Liver (tissue), 9 donors: ENCODE measurements around the gene PARP8. TPM values are rescaled to one million over a fixed set of nuclear protein-coding genes. Genes with fewer than 3 reads are reported as not detected.
"Not testable (repeated sequence)": the region's sequence is repeated elsewhere in the genome, so short reads cannot be mapped to it uniquely, and the experiment has no call there.

Experiments
- DNase-seq: peaks from one replicate; pipeline ENCODE4 v3.0.0-alpha.2; 2017; ENCODE audit warnings: low spot score
- H3K27ac ChIP-seq, 2 donors: one replicate each; pipeline ENCODE4 v1.7.0; 2013; ENCODE audit warnings: inconsistent platforms in 2 of 2, low read length in 2 of 2, control low read depth in 1 of 2, low read depth in 1 of 2, mild to moderate bottlenecking in 1 of 2
- H3K27me3 ChIP-seq, 4 donors: one replicate each; pipeline versions ENCODE4 v1.6.1 to v1.7.0; 2013; ENCODE audit warnings: low read length in 3 of 4, inconsistent platforms in 1 of 4, mild to moderate bottlenecking in 1 of 4, moderate library complexity in 1 of 4; ENCODE audit not compliant: control insufficient read depth in 4 of 4, insufficient read depth in 4 of 4
- H3K36me3 ChIP-seq, 4 donors: one replicate each; pipeline versions ENCODE4 v1.6.1 to v1.7.0; 2013; ENCODE audit warnings: low read length in 3 of 4, mild to moderate bottlenecking in 3 of 4, low read depth in 1 of 4, moderate library complexity in 1 of 4; ENCODE audit not compliant: control insufficient read depth in 4 of 4, insufficient read depth in 3 of 4
- H3K4me1 ChIP-seq, 4 donors: one replicate each; pipeline versions ENCODE4 v1.6.1 to v1.7.0; 2013; ENCODE audit warnings: low read length in 3 of 4, mild to moderate bottlenecking in 3 of 4, moderate library complexity in 1 of 4; ENCODE audit not compliant: control insufficient read depth in 4 of 4, insufficient read depth in 4 of 4
- H3K4me3 ChIP-seq, 3 donors: one replicate each; pipeline versions ENCODE4 v1.6.1 to v1.7.0; 2013; ENCODE audit warnings: low read length in 3 of 3, control low read depth in 1 of 3, low read depth in 1 of 3, mild to moderate bottlenecking in 1 of 3
- H3K9ac ChIP-seq, 2 donors: one replicate each; pipeline ENCODE4 v1.7.0; 2013; ENCODE audit warnings: low read length in 2 of 2, mild to moderate bottlenecking in 2 of 2, moderate library complexity in 2 of 2, control low read depth in 1 of 2, low read depth in 1 of 2
- H3K9me3 ChIP-seq, 4 donors: one replicate each; pipeline versions ENCODE4 v1.6.1 to v1.7.0; 2013; ENCODE audit warnings: low read length in 3 of 4; ENCODE audit not compliant: control insufficient read depth in 4 of 4
- ATF3 ChIP-seq: IDR thresholded peaks from 2 replicates; pipeline ENCODE4 v1.6.1; 2016; ENCODE audit warnings: antibody characterized with exemption
- CTCF ChIP-seq: fragments of 150-350 bp; IDR thresholded peaks from 2 replicates; pipeline ENCODE4 v1.5.1; 2017; ENCODE audit warnings: improper control_type of control experiment, low read depth, low read length; ENCODE audit not compliant: missing input control
- EGR1 ChIP-seq, 2 donors: IDR thresholded peaks; 2 replicates each; pipeline ENCODE4 v1.6.1; 2016 to 2018; ENCODE audit warnings: antibody characterized with exemption in 2 of 2, low read depth in 2 of 2
- FOXA1 ChIP-seq: IDR thresholded peaks from 2 replicates; pipeline ENCODE4 v1.6.1; 2016; ENCODE audit warnings: antibody characterized with exemption
- FOXA2 ChIP-seq: IDR thresholded peaks from 2 replicates; pipeline ENCODE4 v1.6.1; 2016; ENCODE audit warnings: antibody characterized with exemption
- GABPA ChIP-seq, 2 donors: IDR thresholded peaks in 1 of 2; conservative IDR thresholded peaks in 1 of 2; 2 replicates each; pipeline ENCODE4 v1.6.1; 2016; ENCODE audit warnings: antibody characterized with exemption in 2 of 2, mild to moderate bottlenecking in 1 of 2, moderate library complexity in 1 of 2
- HNF4A ChIP-seq, 2 donors: conservative IDR thresholded peaks; 2 replicates each; pipeline ENCODE4 v1.6.1; 2016; ENCODE audit warnings: antibody characterized with exemption in 2 of 2, mild to moderate bottlenecking in 2 of 2
- HNF4G ChIP-seq: IDR thresholded peaks from 2 replicates; pipeline ENCODE4 v1.6.1; 2016; ENCODE audit warnings: antibody characterized with exemption
- JUND ChIP-seq, 2 donors: IDR thresholded peaks; 2 replicates each; pipeline ENCODE4 v1.6.1; 2016; ENCODE audit warnings: antibody characterized with exemption in 2 of 2
- MAX ChIP-seq: IDR thresholded peaks from 2 replicates; pipeline ENCODE4 v1.6.1; 2016; ENCODE audit warnings: antibody characterized with exemption
- NR2F2 ChIP-seq: IDR thresholded peaks from 2 replicates; pipeline ENCODE4 v1.6.1; 2016; ENCODE audit warnings: antibody characterized with exemption
- RAD21 ChIP-seq, 2 donors: IDR thresholded peaks; 2 replicates each; pipeline ENCODE4 v1.6.1; 2016; ENCODE audit warnings: antibody characterized with exemption in 2 of 2, mild to moderate bottlenecking in 2 of 2
- REST ChIP-seq: IDR thresholded peaks from 2 replicates; pipeline ENCODE4 v1.6.1; 2016; ENCODE audit warnings: antibody characterized with exemption, mild to moderate bottlenecking
- RXRA ChIP-seq, 2 donors: IDR thresholded peaks; 2 replicates each; pipeline ENCODE4 v1.6.1; 2017 to 2018; ENCODE audit warnings: antibody characterized with exemption in 2 of 2, mild to moderate bottlenecking in 1 of 2
- SP1 ChIP-seq: IDR thresholded peaks from 2 replicates; pipeline ENCODE4 v1.6.1; 2018; ENCODE audit warnings: antibody characterized with exemption, mild to moderate bottlenecking
- TAF1 ChIP-seq: conservative IDR thresholded peaks from 2 replicates; pipeline ENCODE4 v1.6.1; 2016; ENCODE audit warnings: antibody characterized with exemption, mild to moderate bottlenecking
- YY1 ChIP-seq: IDR thresholded peaks from 2 replicates; pipeline ENCODE4 v1.6.1; 2016; ENCODE audit warnings: antibody characterized with exemption, mild to moderate bottlenecking
- WGBS: extraction: QIAGEN DNeasy Blood & Tissue Kit; methylation state at CpG from one replicate; pipeline ENCODE4 v1.1.7; 2013; 5-methylcytosine and 5-hydroxymethylcytosine counted together
- polyA plus RNA-seq, 2 donors: library from polyadenylated mRNA; stranded (reverse) in 1 of 2; unstranded in 1 of 2; fragments of 200-250 nt in 1 of 2; fragments of >200 nt in 1 of 2; fragmentation: Nextera tagmentation in 1 of 2; extraction: Ambion mirVana in 1 of 2; gene quantifications; one replicate each; pipeline versions ENCODE4 v1.2.1 to v1.2.3, GENCODE V29; 2013 to 2015
- total RNA-seq, 2 donors: library from RNA; depleted of rRNA; stranded (reverse); fragments of >200 nt; gene quantifications; one replicate each; pipeline ENCODE4 v1.2.3, GENCODE V29; 2014
- TF ChIP-seq, protein P1 (sequence below): IDR thresholded peaks from 2 replicates; pipeline ENCODE4 v1.6.1; 2016; ENCODE audit warnings: antibody characterized with exemption
- donor health status: healthy.
- donor health status: healthy.
- donor health status: healthy.
- donor health status: healthy.
- donor health status: healthy.

Gene PARP8
- total and polyA plus RNA-seq, 4 donors = 3.9 to 16.0 (median 7.1) TPM

- no peak overlapping the region for H3K9ac ChIP-seq
- H3K27me3 ChIP-seq = no peaks in the 10 kb centered on the region
- 93% methylated on average over 2 of the region's 2 CpGs for WGBS
- no peak overlapping the region for H3K27ac ChIP-seq
- no peaks in the 10 kb centered on the region for H3K36me3 ChIP-seq
- no peak for DNase-seq
- no peaks in the 10 kb centered on the region for H3K9me3 ChIP-seq
- H3K4me3 ChIP-seq = no peak overlapping the region
- no peak for TF ChIP-seq EGR1 (IDR thresholded peaks at IDR 0.05; ENCODE audit: low read depth in 2 of 2)
- TF ChIP-seq CTCF = no peak
- no peak for TF ChIP-seq HNF4G
- no peak for TF ChIP-seq FOXA1
- TF ChIP-seq, protein P1, sequence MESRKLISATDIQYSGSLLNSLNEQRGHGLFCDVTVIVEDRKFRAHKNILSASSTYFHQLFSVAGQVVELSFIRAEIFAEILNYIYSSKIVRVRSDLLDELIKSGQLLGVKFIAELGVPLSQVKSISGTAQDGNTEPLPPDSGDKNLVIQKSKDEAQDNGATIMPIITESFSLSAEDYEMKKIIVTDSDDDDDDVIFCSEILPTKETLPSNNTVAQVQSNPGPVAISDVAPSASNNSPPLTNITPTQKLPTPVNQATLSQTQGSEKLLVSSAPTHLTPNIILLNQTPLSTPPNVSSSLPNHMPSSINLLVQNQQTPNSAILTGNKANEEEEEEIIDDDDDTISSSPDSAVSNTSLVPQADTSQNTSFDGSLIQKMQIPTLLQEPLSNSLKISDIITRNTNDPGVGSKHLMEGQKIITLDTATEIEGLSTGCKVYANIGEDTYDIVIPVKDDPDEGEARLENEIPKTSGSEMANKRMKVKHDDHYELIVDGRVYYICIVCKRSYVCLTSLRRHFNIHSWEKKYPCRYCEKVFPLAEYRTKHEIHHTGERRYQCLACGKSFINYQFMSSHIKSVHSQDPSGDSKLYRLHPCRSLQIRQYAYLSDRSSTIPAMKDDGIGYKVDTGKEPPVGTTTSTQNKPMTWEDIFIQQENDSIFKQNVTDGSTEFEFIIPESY = no peak
- no peak for TF ChIP-seq FOXA2
- no peak for TF ChIP-seq YY1
- TF ChIP-seq ATF3 = no peak
- TF ChIP-seq REST = no peak
- no peak for TF ChIP-seq TAF1
- TF ChIP-seq MAX = no peak
- TF ChIP-seq RAD21 (IDR thresholded peaks at IDR 0.05) = no peak
- TF ChIP-seq JUND (IDR thresholded peaks at IDR 0.05) = no peak
- TF ChIP-seq NR2F2 = no peak
- no peak for TF ChIP-seq RXRA (IDR thresholded peaks at IDR 0.05)
- TF ChIP-seq SP1 = no peak
- TF ChIP-seq GABPA (IDR thresholded peaks at IDR 0.05 in 1 of 2, conservative IDR thresholded peaks at IDR 0.05 in 1 of 2) = no peak
- TF ChIP-seq HNF4A (conservative IDR thresholded peaks at IDR 0.05) = no peak
- peaks cover 0 to 5% (median 2%) of the 10 kb centered on the region in 4 donors for H3K4me1 ChIP-seq
These were observed 6.2 kb downstream of the PARP8 start for GRCh38 chr5:50672663-50673062.

DNA sequence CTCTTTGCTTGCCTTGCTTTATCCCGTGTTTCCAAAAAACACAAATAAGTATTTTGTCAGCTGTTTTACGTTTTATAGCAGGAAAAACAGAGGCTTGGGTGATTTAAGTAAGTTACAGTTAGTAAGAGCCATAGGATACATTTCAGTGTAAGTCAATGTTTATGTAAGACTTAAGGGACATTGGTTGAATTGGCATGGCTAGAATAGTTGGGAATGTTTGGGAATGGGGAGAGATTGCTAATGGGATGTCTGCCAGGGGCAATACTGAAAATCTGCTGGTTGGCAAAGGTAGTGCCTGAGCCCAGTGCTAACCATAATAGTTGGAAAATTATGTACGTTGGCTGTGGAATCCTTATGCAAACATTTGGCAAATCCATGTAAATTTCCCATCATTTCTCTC lies 7.0 kb downstream of the PARP8 start:
- 86% methylated on average over 3 of the region's 3 CpGs for WGBS
- not testable (repeated sequence) for H3K36me3 ChIP-seq, H3K4me1 ChIP-seq, H3K27ac ChIP-seq, DNase-seq, H3K4me3 ChIP-seq, H3K9me3 ChIP-seq, H3K9ac ChIP-seq, H3K27me3 ChIP-seq
